Suppressor macrophage treated with lipopolysaccharide for 4 hours (primary cell): ENCODE measurements around the gene UNC5A.
A peak's percentile ranks its signal among the peaks of the same experiment; 100 is the strongest.

Source experiments
- DNase-seq: peaks from one replicate; pipeline ENCODE4 v3.0.0-alpha.2; 2020

Gene UNC5A

DNA sequence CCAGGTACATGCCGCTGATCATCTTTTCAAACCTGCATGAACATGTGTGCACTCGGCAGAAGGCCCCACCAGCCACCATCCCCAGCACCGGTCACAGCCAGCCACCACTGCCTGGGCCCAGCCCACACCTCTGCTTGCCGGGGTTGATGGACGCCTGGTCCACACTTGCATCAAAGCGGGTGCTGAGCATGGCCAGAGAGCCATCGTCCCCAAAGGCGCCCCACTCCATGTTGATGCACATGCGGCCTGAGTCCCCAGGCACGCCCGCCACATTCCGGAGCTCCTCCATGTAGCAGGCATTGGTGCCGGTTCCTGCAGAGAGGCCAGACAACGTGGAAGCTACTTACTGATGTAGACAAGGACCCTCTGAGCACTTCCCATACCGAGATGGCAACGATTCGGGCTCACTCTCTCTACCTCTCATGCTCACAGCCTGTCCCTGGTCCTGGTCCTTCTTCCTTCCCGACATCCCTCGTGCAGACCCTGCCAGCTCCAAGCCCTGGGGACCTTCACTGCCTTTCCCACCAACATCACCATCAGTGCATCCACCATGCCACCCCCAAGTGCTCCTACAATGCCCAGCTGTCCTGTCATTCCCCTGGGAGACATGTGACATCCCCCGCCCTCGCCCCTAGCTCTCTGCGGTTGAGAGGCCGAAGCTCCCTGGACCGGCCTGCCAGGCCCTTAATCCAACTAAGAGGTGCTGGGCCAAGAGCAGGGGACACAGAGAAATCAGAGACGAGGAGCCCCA, 71.6 kb downstream of the UNC5A start:
- DNase-seq = no peak

DNA sequence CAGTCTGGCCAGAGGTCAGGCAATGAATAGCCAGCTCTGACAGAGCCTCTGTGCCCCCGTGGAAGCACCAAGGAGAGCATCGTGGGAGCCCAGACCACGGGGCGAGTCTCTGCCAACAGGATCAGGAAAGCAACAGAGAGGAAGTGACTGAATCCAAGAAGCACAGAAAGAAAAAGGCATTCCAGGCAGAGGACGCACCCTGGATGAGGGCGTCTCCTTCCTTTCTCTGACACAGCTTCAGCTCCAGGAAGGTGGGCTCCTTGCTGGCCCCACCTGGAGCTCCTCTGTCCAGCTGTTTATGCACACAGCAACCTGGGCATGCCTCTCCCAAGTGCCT, 72.2 kb downstream of the UNC5A start:
- no peak for DNase-seq

DNA sequence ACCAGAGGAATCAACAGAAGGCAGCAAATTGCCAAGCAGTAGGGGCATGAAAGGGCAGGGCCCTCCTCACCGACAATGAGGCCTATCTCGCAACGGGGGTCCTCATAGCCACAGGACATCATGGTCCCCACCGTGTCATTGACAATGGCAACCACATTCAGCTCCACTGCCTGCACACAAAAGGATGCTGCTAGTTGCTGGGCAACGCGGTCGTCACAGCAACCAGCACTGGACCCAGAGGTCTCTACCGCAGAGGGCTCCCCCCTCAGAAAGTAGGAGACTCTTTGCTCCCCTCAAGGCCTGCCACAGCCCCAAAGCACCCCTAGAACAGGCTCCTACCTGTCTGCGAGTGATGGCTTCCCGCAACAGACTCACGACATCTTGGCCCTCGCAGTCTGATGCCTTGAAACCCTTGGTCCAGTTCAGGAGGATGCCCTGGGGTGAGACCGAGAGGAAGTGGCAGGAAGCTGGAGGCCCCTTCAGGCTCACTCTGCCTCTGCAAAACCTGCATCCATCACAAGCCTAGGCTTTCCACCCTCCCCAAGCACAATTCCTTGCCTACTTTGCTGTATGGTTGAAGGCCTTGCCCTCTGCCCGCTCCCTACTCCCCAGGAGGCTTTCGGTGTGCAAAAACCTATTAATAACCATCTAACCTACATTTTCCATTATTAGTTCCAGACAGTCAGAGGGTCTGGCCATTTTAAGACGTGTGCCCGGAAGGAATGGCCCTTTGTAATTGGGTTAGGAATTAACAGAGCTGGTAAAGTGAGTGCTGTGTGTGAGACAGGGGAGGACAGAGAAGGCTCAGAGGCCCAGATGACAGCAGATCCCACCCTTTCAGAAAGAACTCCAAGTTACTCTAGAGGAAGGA, 73.6 kb downstream of the UNC5A start:
- DNase-seq = no peak

DNA sequence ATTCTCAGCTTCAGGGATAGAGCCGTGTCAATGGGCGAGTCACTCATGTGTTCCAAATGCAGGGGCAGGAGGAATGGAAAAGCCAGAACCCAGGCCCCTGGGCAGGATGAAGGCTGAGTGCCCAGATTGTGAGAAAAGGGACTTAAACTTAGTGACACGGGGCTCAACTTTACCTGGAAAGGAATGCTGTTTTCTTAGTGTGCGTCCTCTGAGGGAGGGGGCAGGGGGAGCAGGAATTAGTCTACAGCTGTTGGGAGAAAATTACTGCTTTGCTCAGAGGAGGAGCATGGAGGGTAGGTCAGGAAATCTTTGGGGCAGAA, 74.2 kb downstream of the UNC5A start:
- no peak for DNase-seq

DNA sequence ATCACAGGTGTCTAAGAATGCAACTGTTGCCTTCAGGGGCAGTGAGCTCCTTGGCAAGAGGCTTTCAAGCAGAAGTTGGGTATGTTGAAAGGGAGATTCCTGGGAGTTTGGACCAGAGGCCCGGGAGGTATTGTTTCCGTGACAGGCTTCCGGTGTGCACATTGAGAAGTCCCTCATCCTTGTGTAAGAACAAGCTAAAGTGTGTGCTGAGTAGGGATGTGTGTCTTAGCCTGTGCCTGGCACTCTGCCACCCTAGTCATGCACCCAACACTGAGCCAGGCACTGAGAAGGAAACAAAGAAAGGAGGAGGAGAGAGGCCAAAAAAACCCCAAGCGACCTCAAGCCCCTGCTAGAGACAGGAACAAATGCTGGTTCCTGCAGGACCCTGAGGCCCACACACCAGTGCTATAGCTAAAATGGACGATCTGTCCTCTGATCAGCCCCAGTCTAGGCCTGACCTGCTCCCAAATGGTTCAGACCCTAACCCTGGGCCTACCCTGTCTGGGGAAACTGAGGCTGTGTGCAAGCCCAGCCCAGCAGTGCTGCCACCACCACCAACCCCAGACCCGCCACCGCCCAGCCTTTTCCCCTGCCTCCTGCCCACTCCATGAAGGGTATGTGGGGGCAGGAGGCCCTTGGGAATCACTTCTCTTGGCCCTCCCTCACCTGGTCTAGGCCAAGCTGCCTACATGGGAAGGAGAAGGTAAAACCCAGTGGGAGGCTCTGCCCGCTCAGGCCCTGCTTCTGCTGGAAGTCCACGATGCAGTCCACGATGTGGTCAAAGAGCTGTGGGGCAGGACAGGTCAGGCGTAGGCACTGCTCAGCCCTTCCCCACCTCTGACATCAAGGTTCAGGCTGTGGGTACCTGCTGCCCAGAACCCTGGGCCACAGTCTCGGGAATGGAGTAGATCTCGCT, 76.2 kb downstream of the UNC5A start:
- DNase-seq = no peak

DNA sequence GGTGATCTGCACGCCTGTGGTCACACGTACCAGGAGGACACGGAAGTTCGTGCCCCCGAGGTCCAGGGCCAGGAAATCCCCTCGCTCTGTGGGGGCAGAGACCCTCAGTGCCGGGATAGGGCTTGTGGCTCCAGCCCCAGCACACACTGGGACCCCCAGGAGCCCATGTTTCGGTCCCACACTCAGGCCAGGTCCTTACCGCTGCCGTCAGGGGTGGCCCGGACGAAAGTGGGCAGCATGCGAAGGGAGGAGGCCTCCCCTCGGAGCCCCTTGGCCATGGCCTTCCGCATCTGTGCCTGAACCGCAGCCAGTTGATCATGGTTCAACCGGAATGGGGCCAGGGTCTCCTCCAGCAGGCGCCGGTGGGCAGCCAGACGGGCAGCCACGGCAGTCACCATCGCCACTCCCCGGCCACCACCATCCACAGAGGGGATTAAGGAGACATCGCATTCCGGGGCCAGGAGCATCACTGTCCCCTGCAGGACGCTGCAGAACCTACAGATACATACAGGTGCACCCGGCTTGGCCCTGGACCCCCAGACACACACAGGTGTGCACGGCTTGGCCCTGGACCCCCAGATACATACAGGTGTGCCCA, 77.0 kb downstream of the UNC5A start:
- DNase-seq = no peak

DNA sequence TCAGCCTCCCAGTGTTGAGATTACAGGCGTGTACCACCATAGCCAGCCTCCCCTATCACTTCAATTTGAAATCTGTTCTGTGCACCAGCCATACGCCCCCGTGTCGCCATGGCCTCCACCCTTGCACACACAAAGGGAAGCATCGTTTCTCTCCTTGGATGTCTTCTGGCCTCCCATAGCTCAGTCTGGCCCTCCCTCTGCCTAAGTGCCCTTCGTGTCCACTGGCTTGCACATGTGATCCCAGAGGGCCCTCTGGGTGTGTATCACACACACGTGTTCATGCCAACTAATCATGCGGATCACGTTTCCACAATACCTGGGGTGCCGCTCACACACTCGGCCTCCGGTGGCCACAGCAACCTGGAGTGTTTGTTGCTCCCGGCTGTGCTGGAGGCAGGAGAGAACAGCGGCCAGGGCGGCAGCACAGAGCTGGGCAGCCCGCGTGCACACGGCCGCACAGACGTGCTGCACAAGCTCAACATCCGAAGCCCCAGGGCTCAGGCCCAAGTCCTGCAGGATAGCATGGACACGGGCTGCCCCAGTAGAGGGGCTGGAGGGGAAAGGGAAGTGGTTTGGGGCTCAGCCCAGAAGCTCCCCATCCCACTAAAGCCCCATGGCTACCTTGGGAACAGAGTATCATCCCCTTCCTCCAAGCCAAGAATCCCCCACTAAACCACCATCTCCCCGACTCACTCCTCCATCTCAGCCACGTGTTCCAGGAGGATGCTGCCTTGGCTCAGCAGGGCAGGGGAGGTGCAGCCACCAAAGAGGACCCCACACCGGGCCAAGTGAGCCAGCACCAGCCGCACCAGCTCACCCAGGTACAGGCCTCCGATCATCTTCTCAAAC, 77.9 kb downstream of the UNC5A start:
- DNase-seq = no peak

DNA sequence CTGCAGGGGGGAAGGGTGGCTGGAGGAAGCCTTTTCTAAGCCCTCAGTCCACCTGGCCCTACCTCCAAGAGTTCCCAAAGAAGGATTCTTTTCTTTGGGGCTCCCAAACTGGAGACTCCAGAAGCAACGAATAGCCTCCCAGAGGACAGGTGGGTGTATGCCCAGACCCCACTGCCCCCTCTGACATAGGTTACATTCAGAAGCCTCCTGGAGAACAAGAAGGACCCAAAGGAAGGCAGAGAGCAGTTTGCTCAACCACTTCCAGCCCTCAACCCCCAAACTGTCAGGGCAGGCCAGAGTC, 78.5 kb downstream of the UNC5A start:
- no peak for DNase-seq

DNA sequence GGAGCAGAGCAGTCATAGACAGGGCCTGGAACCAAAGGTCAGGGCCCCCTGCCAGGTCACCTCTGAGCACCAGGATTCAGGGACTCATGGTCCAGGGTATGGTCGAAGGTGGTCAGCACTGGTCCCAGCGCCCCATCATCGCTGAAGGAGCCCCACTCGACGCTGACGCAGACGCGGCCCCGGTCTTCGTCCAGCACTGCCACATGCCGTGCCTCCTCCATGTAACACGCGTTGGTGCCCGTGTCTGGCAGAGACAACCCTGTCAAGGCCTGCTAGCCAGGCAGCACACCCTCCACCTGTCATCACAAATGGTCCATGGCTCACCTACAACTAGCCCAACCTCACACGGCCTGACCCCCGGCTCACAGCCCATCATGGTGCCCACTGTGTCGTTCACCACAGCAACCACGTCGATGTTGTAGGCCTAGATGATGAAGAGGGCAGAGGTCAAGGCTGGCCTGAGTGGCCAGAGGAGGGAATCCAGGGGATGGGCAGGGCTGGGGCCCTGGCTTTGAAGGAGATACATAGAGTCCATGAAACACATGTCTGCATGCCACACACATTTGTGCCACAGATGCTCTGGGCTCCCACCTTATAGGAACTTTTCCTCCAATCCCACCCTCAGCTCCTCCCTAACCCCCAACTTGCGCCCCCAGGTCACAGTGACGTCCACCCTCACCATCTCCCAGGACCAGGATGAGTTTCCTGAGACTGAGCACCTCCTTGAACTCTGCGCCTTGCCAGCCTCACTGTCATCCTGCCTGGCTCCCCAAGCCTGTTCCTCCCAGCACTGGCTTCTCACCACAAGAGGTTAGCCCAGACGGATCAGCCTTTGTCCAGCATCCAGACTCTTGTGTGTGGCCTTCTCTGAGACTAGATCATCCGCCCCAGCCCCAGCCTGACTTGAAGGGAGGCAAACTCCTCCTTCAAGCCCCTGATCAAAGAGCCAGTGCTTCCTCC, 79.2 kb downstream of the UNC5A start:
- no peak for DNase-seq

DNA sequence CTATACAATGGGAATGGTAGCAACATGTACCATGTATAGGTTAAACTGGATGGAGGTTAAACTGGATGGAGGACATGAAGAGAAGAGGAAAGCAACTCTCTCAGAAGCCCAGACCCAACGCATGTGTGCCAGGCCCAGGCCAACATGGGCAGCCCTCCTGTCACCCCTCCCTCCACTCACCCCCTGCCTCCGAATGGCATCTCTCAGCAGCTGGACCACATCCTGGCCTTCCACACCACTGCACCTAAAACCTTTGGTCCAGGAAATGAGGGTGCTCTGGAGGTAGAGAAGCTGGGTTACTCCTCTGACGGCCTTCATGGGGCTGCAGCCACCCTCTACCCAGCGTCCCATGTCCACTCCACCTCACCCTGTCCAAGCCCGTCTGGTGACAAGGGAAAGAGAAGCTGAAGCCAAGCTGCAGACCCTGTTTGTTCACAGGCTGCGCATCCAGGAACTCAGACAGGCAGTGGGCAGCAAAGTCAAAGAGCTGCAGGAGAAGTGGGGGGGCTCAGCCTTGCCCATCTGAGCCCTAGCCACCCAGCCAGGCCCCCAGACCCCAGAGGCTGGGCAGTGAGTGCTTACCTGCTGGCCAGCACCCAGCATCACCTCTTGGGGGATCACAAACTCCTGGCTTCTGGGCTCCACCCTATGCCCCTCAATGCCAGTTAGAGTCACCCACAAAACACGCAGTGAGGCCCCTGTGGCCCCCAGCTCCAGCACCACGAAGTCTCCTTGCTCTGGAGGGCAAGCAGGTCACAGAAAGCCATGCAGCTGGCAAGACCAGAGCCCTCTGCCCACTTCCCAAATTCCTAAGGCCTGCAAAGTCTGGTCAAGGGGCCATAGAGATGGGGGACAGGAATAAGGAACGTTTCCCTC, 80.3 kb downstream of the UNC5A start:
- no peak for DNase-seq

DNA sequence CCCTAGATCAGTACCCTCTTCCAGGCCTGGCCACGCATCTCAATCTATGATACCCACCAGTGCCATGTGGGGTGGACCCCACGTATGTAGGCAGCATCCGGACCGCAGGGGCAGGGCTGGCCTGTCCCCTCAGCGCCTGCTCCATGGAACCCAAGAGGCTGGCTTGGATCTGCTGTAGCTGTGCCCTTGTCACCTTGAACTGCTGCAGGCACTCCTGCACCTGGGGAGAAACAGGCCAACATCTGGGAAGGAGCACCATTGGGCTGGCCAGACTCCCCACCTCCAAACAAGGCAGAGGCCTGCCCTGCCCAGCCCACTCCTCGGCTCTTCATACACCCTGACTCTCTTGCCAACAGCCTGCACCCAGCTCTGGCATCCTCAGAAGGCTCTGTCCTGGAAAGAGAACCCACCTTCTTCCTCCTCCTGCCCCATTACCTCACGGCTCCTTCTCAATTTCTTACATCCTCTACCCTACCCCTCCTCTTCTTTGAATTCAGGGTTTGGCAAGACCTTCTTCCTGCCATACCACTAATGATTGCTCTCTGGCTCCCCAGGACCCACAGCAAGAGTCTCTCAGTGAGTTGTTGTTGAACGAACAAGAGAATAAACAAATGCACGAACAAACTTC, 81.1 kb downstream of the UNC5A start:
- no peak for DNase-seq

DNA sequence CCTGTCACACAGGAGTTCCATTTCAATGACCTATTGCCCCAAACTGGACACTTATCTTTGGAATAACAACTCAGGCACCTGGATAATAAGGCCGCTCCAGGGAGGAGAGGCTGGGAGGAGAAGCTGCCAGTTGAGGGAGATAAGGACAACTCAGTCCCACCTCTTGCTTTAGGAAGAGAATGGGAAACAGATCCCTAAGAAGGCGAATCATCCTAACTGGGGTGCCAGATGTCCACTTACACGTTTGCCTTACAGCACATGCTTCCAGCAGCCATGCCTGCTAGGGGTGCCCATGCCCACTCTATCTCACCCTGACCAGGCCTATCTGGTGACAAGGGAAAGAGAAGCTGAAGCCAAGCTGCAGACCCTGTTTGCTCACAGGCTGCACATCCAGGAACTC, 82.3 kb downstream of the UNC5A start:
- no peak for DNase-seq

DNA sequence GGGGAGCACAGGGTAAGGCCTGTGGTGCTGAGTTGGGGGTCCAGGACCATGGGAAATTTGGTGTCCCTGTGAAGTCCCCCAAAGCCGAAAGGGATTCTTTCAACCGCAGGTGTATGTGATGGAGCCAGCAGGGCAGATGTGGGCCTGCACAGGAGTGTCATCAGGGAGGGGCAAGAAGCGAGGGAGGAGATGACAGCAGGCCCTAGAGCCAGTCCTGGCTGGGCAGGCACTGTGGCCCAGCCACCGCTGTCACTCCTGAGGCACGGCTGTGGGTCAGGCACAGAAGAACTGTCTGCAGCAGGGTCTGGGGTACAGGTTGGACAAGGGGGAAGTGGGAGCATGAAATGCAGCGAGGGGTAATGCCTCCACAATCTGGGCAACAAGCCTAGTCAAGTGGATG, 83.9 kb downstream of the UNC5A start:
- DNase-seq = no peak

DNA sequence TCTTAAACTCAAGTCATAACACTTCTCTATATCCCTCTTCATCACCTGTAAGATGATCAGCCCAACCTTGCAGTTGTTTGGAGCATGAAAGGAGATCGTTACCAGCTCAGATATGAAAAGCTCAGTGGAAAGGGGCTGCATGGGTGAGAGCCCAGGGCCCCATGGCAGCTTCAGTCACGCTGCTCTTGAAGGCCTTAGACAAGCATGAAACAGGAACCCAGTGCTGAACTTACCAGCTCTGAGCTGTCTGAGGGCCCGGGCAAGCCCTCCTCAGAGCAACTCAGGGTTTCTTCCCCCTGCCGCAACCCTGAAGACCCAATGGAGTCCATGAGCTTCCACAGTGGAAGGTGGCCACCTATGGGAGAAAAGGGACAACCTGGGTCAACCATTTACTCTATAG, 85.5 kb downstream of the UNC5A start:
- DNase-seq = no peak

DNA sequence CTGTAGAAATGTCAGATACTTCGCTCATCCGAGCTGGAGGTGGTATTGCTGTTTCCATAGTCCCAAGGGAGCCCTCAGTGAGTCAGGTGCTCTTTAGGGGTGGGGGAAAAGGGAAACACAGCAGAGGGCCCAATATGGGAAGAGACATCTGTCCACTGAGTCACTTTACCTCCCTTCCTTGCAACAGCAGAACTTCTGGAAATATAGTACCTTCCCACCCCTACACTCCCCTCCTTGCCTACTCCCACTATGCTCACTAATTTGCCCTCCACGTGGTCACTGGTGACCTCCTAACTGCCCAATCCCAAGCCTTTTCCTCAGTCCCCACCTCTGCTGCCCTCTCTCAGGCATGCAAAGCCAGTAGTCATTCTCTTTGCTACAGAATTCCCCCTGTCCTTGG, 86.9 kb downstream of the UNC5A start:
- DNase-seq = peak; percentile 27

DNA sequence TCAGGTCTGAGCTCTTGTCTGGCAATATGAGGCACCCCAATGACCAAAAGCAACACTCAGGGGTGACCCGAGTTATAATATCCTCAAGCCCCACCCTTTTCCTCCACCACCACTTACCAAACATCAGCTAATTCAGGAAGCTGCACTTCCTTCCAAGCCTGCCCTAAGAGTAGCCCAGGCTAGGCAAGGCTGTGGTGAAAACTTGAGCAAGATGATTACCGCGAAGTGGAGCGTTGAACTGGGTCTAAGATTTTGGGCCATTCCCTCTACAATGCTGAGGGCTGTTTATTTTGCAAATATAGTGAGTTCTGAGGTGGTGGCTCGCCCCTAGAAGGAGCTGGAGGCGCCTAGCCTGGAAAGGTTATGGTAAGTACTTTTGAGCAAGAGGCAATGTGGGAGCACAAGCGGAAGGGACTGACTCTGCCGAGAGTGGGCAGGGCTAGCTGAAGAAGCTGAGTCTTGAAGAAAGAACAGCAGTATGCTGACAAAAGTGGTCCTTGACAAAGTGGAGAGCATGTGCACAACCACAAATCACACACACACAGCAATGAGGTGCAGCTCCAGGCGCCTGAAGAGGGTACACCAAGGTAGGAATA, 89.0 kb downstream of the UNC5A start, which contains the start of gene HK3:
TSS of gene HK3 (minus strand) at position 51 of the 596 bp plus-strand sequence. CDS start 3,187 bp downstream, outside the sequence.
- DNase-seq = peak; percentile 74

DNA sequence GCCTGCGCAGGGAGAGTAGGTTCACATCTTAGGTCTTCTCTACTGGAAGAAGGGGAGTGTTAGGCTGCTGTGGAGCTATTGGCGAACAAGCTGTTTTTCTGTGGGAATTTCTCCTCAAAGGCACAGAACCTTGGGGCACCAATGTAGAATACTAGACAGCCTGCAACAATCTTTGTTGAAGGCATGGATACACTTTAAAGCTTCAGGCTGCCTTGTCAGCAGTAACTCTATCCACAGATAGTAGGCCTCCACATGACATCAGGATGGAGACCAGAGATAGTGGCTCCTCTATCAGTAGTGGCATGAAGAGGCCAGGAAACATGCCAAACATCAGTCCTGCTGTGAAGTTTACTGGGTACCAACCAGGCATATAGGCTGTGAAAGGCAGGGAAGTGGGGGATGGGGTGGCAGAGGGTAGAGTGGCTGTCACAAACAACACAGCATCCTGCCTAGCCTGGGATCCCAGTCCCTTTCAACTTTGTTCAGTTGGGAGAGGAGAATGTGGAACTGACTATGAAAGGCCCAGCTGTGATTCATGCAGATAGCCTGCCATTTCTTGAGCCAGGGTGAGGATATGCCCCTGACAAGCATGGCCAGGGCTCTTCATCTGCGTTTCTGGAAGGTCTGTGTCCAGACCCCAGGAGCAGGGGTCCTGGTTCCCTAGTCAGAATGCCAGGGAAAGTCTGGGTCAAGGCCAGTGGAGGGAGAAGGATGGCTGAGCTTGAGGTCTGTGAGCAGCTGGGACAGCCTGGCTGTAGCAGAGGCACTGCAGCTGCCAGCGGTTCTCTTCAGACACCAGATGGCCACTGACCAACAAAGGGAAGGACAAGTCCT, 89.8 kb downstream of the UNC5A start:
- DNase-seq = peak; percentile 32

DNA sequence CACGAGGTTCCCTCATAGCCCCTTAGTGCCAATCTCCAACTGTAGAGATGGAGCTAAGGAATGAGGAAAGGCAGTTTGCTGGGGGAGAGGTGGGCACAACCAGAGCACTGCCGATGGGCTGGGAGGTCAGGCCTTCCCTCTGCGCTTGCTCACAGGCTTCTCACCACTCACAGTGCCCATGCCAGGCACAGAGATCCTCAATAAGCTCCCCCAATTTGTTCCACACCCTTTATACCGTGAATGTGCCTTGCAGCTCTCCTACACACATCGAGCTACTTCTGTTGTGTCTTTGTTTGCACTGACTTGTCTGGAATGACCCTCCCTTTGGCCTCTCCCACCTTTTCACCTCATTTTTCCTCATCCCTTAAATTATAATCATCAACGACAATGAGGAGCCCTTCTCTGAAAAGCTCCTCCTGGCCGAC, 90.4 kb downstream of the UNC5A start:
- no peak for DNase-seq
